Measurements from ENCODE around the gene SRC. TPM values are rescaled to one million over a fixed set of nuclear protein-coding genes. Genes with fewer than 3 reads are reported as not detected.

Gene SRC
- total RNA-seq, 6 experiments from 2014 or later: 22.0 to 35.6 (median 24.6) TPM

DNA sequence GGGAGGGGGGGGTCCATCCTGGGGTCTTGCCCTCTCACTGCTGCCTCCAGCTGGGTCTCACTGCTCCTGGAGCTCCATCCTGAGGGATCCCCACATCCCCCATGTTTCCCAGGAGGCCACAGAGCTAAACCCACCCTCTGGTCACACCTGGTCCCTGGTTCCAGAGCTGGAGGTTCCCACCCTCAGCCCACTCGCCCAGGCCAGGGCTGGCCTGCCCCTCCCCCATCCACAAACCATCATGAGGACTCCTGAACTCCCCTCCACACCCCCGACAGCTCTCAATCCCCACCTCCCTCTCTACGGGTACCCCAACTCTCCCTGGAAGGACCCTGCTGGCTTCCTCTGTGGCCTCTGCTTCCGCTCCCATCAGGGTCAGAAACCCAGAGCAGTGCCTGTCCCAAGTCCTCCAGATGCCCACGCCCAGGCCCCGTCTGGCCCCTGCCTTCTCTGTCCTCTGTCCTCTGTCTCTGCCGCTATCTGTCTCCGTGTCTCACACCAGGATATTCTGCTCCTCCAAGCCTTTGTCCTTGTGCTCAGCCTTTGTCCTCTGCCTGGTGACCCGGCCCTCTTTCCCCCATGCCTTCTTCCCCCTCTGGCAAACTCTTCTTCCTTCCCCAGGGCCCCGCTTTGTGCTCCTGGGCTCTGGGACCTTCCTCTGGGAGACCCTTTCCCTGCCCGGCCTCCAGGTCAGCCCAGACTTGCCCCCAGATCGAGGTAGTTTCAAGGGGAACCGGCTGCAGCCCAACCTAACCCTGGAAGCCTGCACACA is 74.0 kb downstream of the SRC start:
- Mint-ChIP-seq H3K4me3 (no peak overlapping the region), H3K27ac (no peak overlapping the region), H3K9me3 (no peaks in the 10 kb centered on the region), H3K4me1 (ENCODE audit: low read depth) (no peaks in the 10 kb centered on the region), H3K36me3 (ENCODE audit: low read depth) (no peaks in the 10 kb centered on the region), H3K27me3 (ENCODE audit: insufficient read depth) (peaks cover 35% of the 10 kb centered on the region)
- no peak for DNase-seq
- TF ChIP-seq, protein P1, sequence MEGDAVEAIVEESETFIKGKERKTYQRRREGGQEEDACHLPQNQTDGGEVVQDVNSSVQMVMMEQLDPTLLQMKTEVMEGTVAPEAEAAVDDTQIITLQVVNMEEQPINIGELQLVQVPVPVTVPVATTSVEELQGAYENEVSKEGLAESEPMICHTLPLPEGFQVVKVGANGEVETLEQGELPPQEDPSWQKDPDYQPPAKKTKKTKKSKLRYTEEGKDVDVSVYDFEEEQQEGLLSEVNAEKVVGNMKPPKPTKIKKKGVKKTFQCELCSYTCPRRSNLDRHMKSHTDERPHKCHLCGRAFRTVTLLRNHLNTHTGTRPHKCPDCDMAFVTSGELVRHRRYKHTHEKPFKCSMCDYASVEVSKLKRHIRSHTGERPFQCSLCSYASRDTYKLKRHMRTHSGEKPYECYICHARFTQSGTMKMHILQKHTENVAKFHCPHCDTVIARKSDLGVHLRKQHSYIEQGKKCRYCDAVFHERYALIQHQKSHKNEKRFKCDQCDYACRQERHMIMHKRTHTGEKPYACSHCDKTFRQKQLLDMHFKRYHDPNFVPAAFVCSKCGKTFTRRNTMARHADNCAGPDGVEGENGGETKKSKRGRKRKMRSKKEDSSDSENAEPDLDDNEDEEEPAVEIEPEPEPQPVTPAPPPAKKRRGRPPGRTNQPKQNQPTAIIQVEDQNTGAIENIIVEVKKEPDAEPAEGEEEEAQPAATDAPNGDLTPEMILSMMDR (IDR thresholded peaks at IDR 0.05): no peak

DNA sequence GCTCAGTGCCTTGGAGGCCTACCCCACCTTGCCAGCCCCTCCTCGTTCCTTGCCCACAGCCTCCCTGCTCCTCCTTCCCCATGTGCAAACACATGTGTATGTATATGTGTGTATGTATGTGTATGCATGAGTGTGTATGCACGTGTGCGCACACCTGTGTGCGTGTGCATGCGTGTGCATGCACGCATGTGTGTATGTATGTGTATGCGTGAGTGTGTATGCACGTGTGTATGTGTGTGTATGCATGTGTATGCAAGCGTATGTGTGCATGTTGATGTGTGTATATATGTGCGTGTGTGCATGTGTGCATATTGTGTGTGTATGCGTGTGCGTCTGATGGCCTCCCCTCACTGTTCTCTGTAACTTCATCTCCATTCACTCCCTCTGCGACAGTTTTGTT is 74.7 kb downstream of the SRC start:
- Mint-ChIP-seq H3K27ac (no peak overlapping the region), H3K4me3 (no peak overlapping the region), H3K9me3 (no peaks in the 10 kb centered on the region), H3K4me1 (ENCODE audit: low read depth) (no peaks in the 10 kb centered on the region), H3K36me3 (ENCODE audit: low read depth) (no peaks in the 10 kb centered on the region), H3K27me3 (ENCODE audit: insufficient read depth) (peaks cover 33% of the 10 kb centered on the region)
- DNase-seq: no peak
- TF ChIP-seq, protein P1 (IDR thresholded peaks at IDR 0.05): no peak

DNA sequence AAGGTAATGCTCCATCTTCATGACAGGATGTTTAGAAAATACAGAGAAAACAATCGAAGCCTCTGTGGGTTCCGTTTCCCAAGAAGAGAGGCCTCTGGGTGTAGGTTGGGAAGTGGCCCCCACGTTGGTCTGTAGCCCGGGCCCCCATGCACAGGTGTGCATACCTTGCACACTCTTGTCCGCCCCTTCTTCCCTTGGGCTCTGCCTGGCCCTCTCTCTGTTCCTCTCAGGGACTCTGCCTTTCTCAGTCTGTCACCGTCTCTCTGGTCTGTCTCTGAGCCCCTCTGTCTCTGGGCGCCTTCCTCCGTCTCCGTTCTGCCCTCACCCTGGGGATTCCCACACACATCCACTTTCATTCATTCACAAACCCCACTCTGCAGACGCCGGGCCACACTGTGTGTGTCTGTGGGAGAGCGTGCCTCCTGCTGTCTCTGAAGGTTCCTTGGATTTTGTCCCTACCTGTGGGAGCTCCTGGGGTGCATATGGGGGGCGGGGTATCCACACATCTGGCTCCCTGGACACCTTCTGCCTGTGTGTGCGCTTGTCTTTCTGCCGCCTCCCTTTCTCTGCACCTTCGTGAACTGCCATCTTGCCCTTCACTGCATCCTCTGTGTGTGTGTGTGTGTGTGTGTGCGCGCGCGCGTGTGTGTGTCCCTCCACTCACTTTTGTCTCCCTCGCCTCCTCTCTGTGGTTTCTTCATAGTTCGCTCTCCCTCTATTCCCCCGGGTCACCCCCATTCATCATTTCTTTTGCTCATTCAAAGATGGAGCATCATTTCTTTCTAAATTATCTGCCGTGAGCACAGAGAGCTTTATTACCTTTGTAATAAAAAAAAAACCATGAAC is 75.3 kb downstream of the SRC start:
- TF ChIP-seq, protein P1 (IDR thresholded peaks at IDR 0.05): no peak
- no peak for DNase-seq
- Mint-ChIP-seq H3K27me3 (ENCODE audit: insufficient read depth) (peaks cover 32% of the 10 kb centered on the region), H3K9me3 (no peaks in the 10 kb centered on the region), H3K4me3 (no peak overlapping the region), H3K4me1 (ENCODE audit: low read depth) (no peaks in the 10 kb centered on the region), H3K27ac (no peak overlapping the region), H3K36me3 (ENCODE audit: low read depth) (no peaks in the 10 kb centered on the region)

DNA sequence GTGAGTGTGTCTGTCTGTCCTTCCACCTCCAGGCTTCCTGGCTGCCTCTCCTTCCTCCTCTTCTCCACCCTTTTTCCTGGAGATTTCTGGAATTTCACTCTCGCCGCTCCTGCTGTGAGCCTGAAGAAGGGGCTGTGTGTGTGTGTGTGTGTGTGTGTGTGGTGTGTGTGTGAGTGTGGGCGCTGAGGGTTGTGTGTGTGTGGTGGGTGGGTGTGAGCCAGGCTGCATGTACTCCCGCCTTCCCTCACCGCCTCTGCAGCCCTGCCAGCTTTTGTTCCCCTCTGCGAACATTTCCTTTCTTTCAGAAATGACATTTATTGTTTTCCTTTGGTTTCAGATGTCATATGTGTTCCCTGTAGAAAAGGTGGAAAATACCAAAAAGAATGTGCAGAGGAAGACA is 76.0 kb downstream of the SRC start:
- H3K27me3 Mint-ChIP-seq (ENCODE audit: insufficient read depth): peaks cover 28% of the 10 kb centered on the region
- TF ChIP-seq, protein P1 (IDR thresholded peaks at IDR 0.05): no peak
- DNase-seq: no peak
- no peaks in the 10 kb centered on the region for H3K4me1 Mint-ChIP-seq (ENCODE audit: low read depth)
- no peak overlapping the region for H3K27ac Mint-ChIP-seq
- H3K36me3 Mint-ChIP-seq (ENCODE audit: low read depth): no peaks in the 10 kb centered on the region
- H3K4me3 Mint-ChIP-seq: no peak overlapping the region
- no peaks in the 10 kb centered on the region for H3K9me3 Mint-ChIP-seq

DNA sequence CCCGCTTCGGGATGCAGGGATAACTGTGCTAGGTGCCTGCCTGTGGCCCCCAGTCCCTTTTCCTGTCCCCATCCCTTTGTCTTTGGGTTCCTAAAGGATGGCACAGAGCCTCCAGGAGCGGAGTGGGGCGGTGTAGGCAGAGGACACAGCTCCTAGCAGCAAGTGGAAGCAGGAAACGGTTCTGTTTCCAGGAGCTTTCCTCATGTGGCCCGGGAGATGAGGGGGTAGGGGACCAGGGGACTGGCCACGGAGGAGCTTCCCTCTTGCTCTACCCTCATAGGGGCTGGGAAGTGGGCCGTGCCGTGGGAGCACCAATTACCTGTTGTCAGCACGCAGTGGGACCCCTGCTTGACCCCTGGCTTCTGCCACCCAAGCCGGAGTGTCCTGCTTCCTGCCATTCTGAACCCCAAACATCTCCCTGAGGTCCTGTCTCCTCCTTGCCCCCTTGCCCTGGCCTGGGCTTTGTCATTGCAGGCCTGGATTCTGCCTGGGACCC is 76.9 kb downstream of the SRC start:
- Mint-ChIP-seq H3K27me3 (ENCODE audit: insufficient read depth) (peaks cover 28% of the 10 kb centered on the region), H3K4me1 (ENCODE audit: low read depth) (no peaks in the 10 kb centered on the region), H3K9me3 (no peaks in the 10 kb centered on the region), H3K27ac (no peak overlapping the region), H3K4me3 (no peak overlapping the region), H3K36me3 (ENCODE audit: low read depth) (no peaks in the 10 kb centered on the region)
- TF ChIP-seq, protein P1 (IDR thresholded peaks at IDR 0.05): no peak
- DNase-seq: no peak
